Measurements from ENCODE around the gene TAF4B. TPM values are rescaled to one million over a fixed set of nuclear protein-coding genes. Genes with fewer than 3 reads are reported as not detected.

TAF4B gene
- total RNA-seq, 4 donors from 2014 or later, result 3.7 to 11.9 (median 7.1) TPM

DNA sequence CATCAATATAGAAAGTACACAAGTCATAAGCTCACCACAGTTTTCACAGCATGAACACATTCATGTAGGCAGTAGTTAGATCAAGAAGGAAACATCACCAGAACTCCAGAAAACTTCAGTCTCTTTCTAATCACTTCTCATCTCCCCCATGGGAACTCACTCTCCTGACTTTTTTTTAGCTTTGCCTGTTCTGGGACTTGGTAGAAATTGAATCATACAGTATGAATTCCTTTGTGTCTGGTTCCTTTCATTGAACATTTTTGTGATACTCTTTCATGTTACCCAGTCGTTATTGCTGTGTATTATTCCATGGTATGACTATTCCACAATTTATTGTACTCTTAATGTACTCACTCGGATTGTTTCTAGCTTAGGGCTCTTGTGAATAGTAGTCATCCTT, 160.2 kb downstream of the TAF4B start:
- 45 to 82% methylated on average over 2 of the region's 2 CpGs for WGBS, 2 donors (ENCODE audit: low coverage in 1 of 2)
- TF ChIP-seq, protein P1, sequence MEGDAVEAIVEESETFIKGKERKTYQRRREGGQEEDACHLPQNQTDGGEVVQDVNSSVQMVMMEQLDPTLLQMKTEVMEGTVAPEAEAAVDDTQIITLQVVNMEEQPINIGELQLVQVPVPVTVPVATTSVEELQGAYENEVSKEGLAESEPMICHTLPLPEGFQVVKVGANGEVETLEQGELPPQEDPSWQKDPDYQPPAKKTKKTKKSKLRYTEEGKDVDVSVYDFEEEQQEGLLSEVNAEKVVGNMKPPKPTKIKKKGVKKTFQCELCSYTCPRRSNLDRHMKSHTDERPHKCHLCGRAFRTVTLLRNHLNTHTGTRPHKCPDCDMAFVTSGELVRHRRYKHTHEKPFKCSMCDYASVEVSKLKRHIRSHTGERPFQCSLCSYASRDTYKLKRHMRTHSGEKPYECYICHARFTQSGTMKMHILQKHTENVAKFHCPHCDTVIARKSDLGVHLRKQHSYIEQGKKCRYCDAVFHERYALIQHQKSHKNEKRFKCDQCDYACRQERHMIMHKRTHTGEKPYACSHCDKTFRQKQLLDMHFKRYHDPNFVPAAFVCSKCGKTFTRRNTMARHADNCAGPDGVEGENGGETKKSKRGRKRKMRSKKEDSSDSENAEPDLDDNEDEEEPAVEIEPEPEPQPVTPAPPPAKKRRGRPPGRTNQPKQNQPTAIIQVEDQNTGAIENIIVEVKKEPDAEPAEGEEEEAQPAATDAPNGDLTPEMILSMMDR (IDR thresholded peaks at IDR 0.05), result no peak
- TF ChIP-seq EP300 (IDR thresholded peaks at IDR 0.05; ENCODE audit: low read depth), result no peak
- no peak for TF ChIP-seq POLR2A (IDR thresholded peaks at IDR 0.05)
- TF ChIP-seq POLR2AphosphoS5 (IDR thresholded peaks at IDR 0.05), result no peak
- peaks cover 0 to 7% (median 0%) of the 10 kb centered on the region in 4 donors for H3K4me1 ChIP-seq
- H3K27me3 ChIP-seq, result no peaks in the 10 kb centered on the region
- H3K27ac ChIP-seq, result no peak overlapping the region
- in situ Hi-C loops (cut with MboI; ENCODE audit: low pct_ligation_motif_present in 1 of 4, low pct_unique_long_range_greater_than_20kb in 1 of 4, low sequenced_read_pairs in 3 of 4) (loop anchor here in 1 of 4 donors (25.0 kb wide), 1 partner anchor 276 kb away; no protein-coding TSS in a partner anchor), intact Hi-C loops (cut with DNase I; ENCODE audit: low total_unique reads) (loop anchor here (10.0 kb wide), 1 partner anchor 268 kb away; no protein-coding TSS in a partner anchor)
- DNase-seq, result no peak
- H3K4me3 ChIP-seq, result no peak overlapping the region
- no peaks in the 10 kb centered on the region for H3K36me3 ChIP-seq
- H3K9me3 ChIP-seq, result no peaks in the 10 kb centered on the region

DNA sequence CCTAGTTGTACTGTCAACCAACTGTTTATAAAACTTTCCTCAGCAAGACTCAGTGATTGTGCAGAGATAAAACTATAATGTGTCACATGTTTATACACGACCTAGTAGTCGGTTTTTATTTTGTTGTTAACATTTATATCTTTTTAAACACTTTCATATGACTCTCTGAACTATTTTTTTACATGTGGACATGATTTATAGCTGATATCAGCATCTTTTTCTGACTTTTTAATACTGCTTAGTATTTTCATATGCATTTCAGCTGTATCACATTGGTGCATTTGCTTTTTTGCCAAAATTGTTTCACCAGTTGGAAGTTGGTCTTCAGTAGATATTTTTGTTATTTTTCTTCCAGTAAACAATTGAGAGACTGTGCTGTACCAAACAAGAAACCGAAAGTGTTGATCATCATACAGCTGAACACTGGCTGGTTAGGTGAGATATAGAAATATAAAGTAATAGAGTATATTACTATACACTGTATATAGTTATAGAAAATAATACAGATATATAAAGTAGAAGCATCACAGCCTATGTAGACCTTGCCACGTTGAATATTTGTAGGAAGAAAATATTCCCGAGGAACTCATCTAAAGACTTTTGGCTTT, 167.9 kb downstream of the TAF4B start:
- Histone ChIP-seq H3K4me3 (no peak overlapping the region), H3K9me3 (no peaks in the 10 kb centered on the region), H3K4me1 (no peaks in the 10 kb centered on the region), H3K36me3 (no peaks in the 10 kb centered on the region), H3K27ac (no peak overlapping the region), H3K27me3 (no peaks in the 10 kb centered on the region)
- intact Hi-C loops (cut with DNase I; ENCODE audit: low total_unique reads), result no loop called here
- TF ChIP-seq EP300 (IDR thresholded peaks at IDR 0.05; ENCODE audit: low read depth) (no peak), POLR2AphosphoS5 (IDR thresholded peaks at IDR 0.05) (no peak), POLR2A (IDR thresholded peaks at IDR 0.05) (no peak)
- TF ChIP-seq, protein P1 (IDR thresholded peaks at IDR 0.05), result no peak
- DNase-seq, result no peak
- 74 to 79% methylated on average over 5 of the region's 5 CpGs for WGBS, 2 donors (ENCODE audit: low coverage in 1 of 2)
- in situ Hi-C loops (cut with MboI; ENCODE audit: low pct_ligation_motif_present in 1 of 4, low pct_unique_long_range_greater_than_20kb in 1 of 4, low sequenced_read_pairs in 3 of 4), result loop anchor here in 1 of 4 donors (25.0 kb wide), 1 partner anchor 268 kb away; no protein-coding TSS in a partner anchor

DNA sequence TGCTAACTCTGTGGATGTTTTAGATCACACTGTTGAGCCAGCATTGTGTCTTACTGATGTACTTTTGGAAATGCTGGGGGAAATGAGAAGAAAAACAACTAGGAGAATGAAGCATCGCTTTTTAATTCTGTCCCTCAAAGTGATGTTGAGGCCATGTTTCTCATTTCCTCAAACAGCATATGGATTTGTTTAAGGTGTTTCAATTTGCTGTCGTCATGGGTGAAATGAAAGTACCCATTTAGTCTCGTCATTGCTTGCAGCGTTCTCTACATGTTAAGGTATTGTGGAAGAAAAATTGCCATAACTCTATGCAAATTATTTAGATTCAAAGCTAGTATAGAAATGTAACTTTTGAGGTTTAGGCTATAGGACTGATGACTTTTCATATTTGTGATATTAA, 170.8 kb downstream of the TAF4B start:
- intact Hi-C loops (cut with DNase I; ENCODE audit: low total_unique reads), result no loop called here
- Histone ChIP-seq H3K4me3 (no peak overlapping the region), H3K27me3 (no peaks in the 10 kb centered on the region), H3K36me3 (no peaks in the 10 kb centered on the region), H3K4me1 (no peaks in the 10 kb centered on the region), H3K27ac (no peak overlapping the region), H3K9me3 (no peaks in the 10 kb centered on the region)
- in situ Hi-C loops (cut with MboI; ENCODE audit: low pct_ligation_motif_present in 1 of 4, low pct_unique_long_range_greater_than_20kb in 1 of 4, low sequenced_read_pairs in 3 of 4), result loop anchor here in 1 of 4 donors (25.0 kb wide), 1 partner anchor 265 kb away; no protein-coding TSS in a partner anchor
- WGBS, 2 donors (ENCODE audit: low coverage in 1 of 2), result 89 to 90% methylated on average over 4 of the region's 4 CpGs
- DNase-seq, result no peak
- TF ChIP-seq, protein P1 (IDR thresholded peaks at IDR 0.05), result no peak
- TF ChIP-seq POLR2AphosphoS5 (IDR thresholded peaks at IDR 0.05) (no peak), EP300 (IDR thresholded peaks at IDR 0.05; ENCODE audit: low read depth) (no peak), POLR2A (IDR thresholded peaks at IDR 0.05) (no peak)

DNA sequence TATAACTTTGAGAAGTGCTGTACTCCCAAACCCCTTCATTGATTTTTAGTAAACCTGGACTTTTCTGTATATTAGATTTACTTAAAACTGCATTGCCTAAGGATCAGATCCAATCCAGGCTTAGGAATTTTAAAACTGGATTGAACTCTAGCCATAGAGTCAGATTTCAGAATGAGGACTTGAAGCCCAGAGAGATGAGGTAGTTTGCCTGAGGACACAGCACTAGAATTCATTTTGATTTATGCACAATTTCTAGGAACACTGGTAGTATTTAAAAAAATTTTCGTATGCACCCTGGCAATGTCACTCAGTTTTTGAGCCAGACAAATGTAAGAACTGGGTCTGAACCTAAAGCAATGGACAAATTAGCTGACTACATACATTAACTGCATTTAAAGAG, 177.2 kb downstream of the TAF4B start:
- Histone ChIP-seq H3K27me3 (no peaks in the 10 kb centered on the region), H3K4me3 (no peak overlapping the region), H3K36me3 (no peaks in the 10 kb centered on the region), H3K27ac (no peak overlapping the region), H3K4me1 (no peaks in the 10 kb centered on the region), H3K9me3 (no peaks in the 10 kb centered on the region)
- in situ Hi-C loops (cut with MboI; ENCODE audit: low pct_ligation_motif_present in 1 of 4, low pct_unique_long_range_greater_than_20kb in 1 of 4, low sequenced_read_pairs in 3 of 4), result loop anchor here in 2 of 4 donors (10.0 kb wide), 2 partner anchors 241 to 251 kb away; no protein-coding TSS in a partner anchor
- no peak for DNase-seq
- WGBS, 2 donors (ENCODE audit: low coverage in 1 of 2), result 40 to 78% methylated on average over 1 of the region's 1 CpG
- TF ChIP-seq EP300 (IDR thresholded peaks at IDR 0.05; ENCODE audit: low read depth), result no peak
- no peak for TF ChIP-seq POLR2AphosphoS5 (IDR thresholded peaks at IDR 0.05)
- no peak for TF ChIP-seq POLR2A (IDR thresholded peaks at IDR 0.05)
- TF ChIP-seq, protein P1 (IDR thresholded peaks at IDR 0.05), result no peak
- intact Hi-C loops (cut with DNase I; ENCODE audit: low total_unique reads), result no loop called here

Measured in transverse colon (tissue), 4 donors.